ENCODE data around the gene ARID3B. TPM values are rescaled to one million over a fixed set of nuclear protein-coding genes. Genes with fewer than 3 reads are reported as not detected.

ARID3B gene
- total and polyA plus RNA-seq, 7 donors: 1.8 to 5.5 (median 3.0) TPM

DNA sequence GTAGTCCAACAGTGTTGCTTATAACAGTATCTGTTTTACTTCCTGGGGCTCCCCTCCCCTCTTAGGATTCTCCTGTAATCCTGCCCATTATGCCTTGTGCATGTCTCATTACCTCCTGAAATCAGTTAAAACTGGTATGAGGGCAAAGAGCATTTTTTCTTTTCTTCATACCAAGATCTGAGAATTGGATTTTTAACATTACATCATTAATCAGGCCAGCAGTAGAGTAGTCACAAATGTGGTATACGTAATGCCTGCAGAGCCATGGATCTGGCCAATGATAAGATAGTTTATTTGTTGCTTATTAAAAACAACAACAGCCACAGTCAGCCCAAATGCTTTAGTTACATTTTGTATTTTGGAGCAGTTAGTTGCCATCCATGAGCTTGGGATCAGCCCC lies 23.2 kb downstream of the ARID3B start:
- Histone ChIP-seq H3K27ac (no peak overlapping the region), H3K9me3 (no peaks in the 10 kb centered on the region), H3K27me3 (ENCODE audit: insufficient read depth in 3 of 3, low read length in 2 of 3) (no peaks in the 10 kb centered on the region), H3K36me3 (ENCODE audit: insufficient read depth in 1 of 2, low read depth in 1 of 2) (no peaks in the 10 kb centered on the region), H3K4me1 (peaks cover 24% of the 10 kb centered on the region), H3K4me3 (no peak overlapping the region)
- TF ChIP-seq CTCF (IDR thresholded peaks at IDR 0.05): no peak
- ATAC-seq: no peak
- 97 to 100% (median 97%) methylated on average over 1 of the region's 1 CpG for WGBS, 3 donors
- DNase-seq: no peak
- intact Hi-C loops (cut with DNase I): no loop called here

DNA sequence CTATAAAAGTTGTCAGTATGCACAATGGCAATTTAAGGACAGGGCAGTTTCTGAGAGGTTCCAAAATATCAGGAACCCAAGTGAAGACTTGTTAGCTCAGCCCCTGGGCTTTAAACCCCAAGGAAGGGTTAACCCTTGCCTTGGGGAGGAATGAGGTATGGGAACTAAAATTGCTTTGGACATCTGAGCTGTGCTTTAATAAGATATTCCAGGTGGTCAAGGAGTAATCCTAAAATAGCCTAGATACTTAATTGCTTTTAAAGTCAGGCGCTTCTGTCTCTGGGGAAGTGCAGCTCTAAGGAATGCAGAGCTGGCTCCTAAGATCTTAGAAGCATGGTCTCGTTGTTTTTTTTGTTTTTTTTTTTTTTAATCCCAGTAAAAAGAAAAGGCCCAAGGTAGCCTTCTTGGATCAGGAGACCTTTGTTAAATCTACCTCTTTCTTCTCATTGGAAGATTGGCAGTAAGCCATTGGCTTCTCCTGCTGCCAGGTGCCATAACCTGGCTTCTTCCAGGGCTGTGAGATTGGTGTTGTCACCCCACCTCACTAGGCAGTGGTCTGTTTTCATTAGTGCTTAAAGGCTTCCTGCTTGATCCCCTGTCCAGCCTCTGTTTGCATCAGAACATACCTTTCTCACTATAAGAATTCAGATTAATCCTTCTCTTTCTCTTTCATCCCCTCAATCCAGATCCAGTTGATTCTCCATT lies 24.5 kb downstream of the ARID3B start:
- TF ChIP-seq CTCF (IDR thresholded peaks at IDR 0.05): no peak
- no peaks in the 10 kb centered on the region for H3K36me3 ChIP-seq (ENCODE audit: insufficient read depth in 1 of 2, low read depth in 1 of 2)
- no peaks in the 10 kb centered on the region for H3K27me3 ChIP-seq (ENCODE audit: insufficient read depth in 3 of 3, low read length in 2 of 3)
- peak in 3 of 4 donors; percentile 19 to 70 (median 24) for ATAC-seq
- DNase-seq: no peak
- H3K4me1 ChIP-seq: peaks cover 37% of the 10 kb centered on the region
- H3K4me3 ChIP-seq: no peak overlapping the region
- 17 to 38% (median 25%) methylated on average over 2 of the region's 2 CpGs for WGBS, 3 donors
- H3K9me3 ChIP-seq: no peaks in the 10 kb centered on the region
- peak overlapping the region; percentile 12 for H3K27ac ChIP-seq
- intact Hi-C loops (cut with DNase I): no loop called here

GRCh38 chr15:74568594-74568993 lies 27.6 kb downstream of the ARID3B start:
- DNase-seq: no peak
- H3K9me3 ChIP-seq: no peaks in the 10 kb centered on the region
- H3K4me3 ChIP-seq: no peak overlapping the region
- intact Hi-C loops (cut with DNase I): no loop called here
- 39 to 65% (median 53%) methylated on average over 1 of the region's 1 CpG for WGBS, 3 donors
- H3K4me1 ChIP-seq: peaks cover 40% of the 10 kb centered on the region
- ATAC-seq: peak in 2 of 4 donors; percentile 32 to 61
- peaks cover 2 to 10% of the 10 kb centered on the region in 2 donors for H3K36me3 ChIP-seq (ENCODE audit: insufficient read depth in 1 of 2, low read depth in 1 of 2)
- H3K27ac ChIP-seq: no peak overlapping the region
- H3K27me3 ChIP-seq (ENCODE audit: insufficient read depth in 3 of 3, low read length in 2 of 3): no peaks in the 10 kb centered on the region
- TF ChIP-seq CTCF (IDR thresholded peaks at IDR 0.05): no peak

DNA sequence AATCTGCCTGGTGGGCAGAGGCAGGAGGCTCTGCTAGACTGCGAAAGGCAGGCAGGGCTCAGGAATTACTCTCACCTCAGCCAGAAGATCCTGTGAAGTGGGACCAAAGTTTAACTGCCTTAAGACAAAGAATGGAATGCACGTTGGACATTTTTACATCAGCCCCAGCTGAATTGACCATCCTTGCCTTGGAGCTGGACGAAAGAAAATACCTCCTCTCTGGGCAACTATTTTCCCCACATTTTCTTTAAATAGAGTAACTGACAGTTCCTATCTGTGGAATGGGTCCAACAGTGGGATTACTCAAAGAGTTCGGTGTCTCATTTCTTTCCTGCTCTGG lies 28.7 kb downstream of the ARID3B start:
- no peak overlapping the region for H3K4me3 ChIP-seq
- peaks cover 2 to 18% of the 10 kb centered on the region in 2 donors for H3K36me3 ChIP-seq (ENCODE audit: insufficient read depth in 1 of 2, low read depth in 1 of 2)
- 35 to 67% (median 41%) methylated on average over 4 of the region's 4 CpGs for WGBS, 3 donors
- no peaks in the 10 kb centered on the region for H3K9me3 ChIP-seq
- peak overlapping the region; percentile 69 for H3K27ac ChIP-seq
- H3K27me3 ChIP-seq (ENCODE audit: insufficient read depth in 3 of 3, low read length in 2 of 3): no peaks in the 10 kb centered on the region
- no peak for TF ChIP-seq CTCF (IDR thresholded peaks at IDR 0.05)
- no peak for DNase-seq
- intact Hi-C loops (cut with DNase I): no loop called here
- peak in 2 of 4 donors; percentile 10 to 17 for ATAC-seq
- peaks cover 40% of the 10 kb centered on the region for H3K4me1 ChIP-seq

- DNase-seq: no peak
- TF ChIP-seq CTCF (IDR thresholded peaks at IDR 0.05): no peak
- 67 to 81% (median 76%) methylated on average over 3 of the region's 3 CpGs for WGBS, 3 donors
- Histone ChIP-seq H3K4me3 (no peak overlapping the region), H3K9me3 (no peaks in the 10 kb centered on the region), H3K27me3 (ENCODE audit: insufficient read depth in 3 of 3, low read length in 2 of 3) (no peaks in the 10 kb centered on the region), H3K4me1 (peaks cover 26% of the 10 kb centered on the region), H3K36me3 (ENCODE audit: insufficient read depth in 1 of 2, low read depth in 1 of 2) (peaks cover 4 to 26% of the 10 kb centered on the region in 2 donors), H3K27ac (no peak overlapping the region)
- ATAC-seq: no peak
- intact Hi-C loops (cut with DNase I): no loop called here
Measured at GRCh38 chr15:74571191-74571590, 30.2 kb downstream of the ARID3B start.

Data from psoas muscle (tissue), 8 donors.